Stimulated activated CD8-positive, alpha-beta memory T cell treated with anti-CD3 and anti-CD28 coated beads, Interleukin-12 subunit alpha, Interleukin-12 subunit beta, amount 100 ng/mL, for 1 hour (primary cell): ENCODE measurements around the gene TAL2.

Experiments
- DNase-seq: peaks from one replicate; pipeline ENCODE4 v3.0.0-alpha.2; 2020; ENCODE audit warnings: low read depth

The TAL2 gene

DNA sequence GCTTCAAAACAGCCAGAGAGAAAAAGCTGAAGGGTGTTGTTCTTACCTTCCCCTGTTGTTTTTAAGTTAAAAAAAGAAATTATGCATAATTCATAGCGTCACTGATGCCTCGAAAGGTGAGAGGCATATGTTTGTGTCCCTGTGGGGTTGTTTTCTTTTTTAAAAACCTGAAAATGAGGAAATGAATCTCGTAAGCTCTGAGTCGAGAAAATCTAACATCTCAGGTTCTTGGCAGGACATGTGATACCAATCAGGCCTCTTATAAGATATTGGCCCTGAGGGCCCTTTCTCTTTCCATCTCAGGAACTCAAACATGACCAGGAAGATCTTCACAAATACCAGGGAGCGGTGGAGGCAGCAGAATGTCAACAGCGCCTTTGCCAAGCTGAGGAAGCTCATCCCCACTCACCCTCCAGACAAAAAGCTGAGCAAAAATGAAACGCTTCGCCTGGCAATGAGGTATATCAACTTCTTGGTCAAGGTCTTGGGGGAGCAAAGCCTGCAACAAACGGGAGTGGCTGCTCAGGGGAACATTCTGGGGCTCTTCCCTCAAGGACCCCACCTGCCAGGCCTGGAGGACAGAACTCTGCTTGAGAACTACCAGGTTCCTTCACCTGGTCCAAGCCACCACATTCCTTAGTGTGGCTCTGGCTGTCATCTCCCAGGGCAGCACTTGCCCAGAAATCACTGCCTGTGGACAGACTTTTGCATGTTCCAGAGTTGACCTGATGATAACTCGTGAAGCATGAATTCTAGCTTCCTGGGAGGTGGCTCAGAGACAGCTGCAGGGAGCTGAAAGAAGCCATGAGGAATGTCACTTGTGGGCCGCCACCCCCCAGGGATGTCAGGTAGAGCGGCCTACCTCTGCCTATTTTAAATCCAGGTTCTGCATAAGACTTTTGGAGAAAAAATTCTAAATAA lies at the start of gene TAL2:
Gene TAL2 (plus strand): TSS at position 274 of the 921 bp plus-strand sequence. CDS start 40 bp downstream, at position 314.
- no peak for DNase-seq

DNA sequence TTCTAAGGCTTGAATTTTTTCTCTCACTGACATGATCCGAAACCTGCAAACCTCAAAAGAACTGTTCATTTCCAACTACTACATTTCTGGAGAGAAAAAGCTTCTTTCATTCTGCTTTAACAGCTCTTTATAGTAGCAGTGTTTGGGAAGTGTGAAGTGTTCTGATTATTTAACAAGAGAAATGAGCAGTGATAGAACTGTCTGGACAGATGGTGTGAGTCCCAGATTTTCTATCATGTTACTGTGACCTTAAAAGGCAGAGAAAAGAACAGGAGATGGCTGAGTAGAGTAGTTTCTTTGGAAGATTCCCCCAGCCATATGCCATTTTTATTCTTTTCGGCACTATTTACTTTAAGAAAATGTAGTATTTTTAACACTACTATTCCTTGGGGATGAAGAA lies 41.3 kb upstream of the TAL2 start:
- DNase-seq = no peak

DNA sequence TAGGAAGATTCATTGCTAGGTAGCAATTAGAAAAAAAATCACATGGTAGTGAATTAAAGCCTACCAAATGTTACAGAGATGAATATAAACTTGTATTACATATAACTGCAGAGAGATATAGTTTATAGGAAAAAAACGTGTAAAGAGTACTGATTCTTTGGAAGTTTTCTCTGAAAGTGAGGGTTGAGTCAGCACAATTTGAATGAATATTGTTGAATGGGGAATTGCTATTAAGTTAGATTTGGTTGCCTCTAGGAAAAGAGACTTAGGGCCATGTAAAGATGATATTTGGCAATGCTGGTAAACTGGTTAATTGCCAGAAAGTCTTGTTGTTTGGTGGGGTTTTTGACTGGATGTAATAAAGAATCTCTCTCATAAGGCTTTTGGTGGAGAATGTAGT lies 37.2 kb upstream of the TAL2 start:
- no peak for DNase-seq

DNA sequence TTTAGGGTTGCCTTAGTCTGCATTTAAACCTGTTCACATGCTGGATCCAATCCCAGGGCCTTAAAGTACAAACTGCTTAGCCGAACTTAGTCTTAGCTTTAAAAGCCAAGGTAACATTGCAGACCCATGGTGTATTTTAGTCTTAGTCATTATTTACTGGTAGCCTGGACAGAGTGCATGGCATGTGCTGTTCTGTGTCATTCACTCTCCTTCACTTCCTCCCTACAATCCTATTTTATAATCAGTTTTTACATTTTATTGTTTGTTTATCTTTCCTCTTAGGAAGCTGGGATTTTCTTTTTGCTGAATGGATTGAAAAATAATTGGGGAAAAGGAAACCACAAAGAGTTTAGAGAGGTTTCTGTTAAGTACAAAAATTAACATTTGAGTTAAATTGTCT lies 29.4 kb upstream of the TAL2 start:
- no peak for DNase-seq

DNA sequence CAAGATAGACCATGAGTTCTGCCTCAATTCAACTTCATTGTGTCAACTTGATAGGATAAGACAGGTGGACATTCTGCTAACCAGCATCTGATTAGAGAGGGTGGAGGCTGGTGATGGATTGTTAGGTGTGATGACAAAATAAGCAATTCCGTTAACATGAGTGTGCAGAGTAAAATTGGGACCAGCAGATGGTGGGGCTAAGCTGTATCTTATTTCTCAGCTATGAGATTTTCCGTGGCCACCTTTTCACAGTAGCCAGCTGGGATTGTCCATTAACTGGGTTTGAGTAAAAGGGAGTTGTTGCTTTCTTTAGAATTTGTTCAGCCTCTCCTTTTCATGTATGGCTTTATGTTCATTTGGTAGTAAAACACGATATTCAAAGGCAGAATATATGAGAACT lies 28.8 kb upstream of the TAL2 start:
- no peak for DNase-seq

DNA sequence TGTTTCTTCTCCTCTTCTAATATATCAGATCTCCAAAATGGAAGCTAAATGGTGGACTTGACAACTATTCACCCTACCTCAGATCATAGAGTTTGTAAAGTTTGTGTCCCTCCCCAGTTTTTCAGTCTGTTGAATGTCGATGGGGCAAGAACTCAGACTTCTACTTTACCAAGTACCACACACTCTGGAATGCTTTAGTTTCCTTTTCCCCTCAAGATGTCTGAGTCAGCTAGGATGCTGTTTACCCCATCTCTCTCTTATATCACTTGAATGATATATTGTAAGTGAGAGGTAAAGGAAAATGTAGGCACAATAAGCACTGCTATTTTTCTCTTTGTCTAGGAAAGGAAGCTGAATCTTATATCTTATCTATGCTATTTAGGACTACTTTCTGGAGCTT lies 25.9 kb upstream of the TAL2 start:
- no peak for DNase-seq

DNA sequence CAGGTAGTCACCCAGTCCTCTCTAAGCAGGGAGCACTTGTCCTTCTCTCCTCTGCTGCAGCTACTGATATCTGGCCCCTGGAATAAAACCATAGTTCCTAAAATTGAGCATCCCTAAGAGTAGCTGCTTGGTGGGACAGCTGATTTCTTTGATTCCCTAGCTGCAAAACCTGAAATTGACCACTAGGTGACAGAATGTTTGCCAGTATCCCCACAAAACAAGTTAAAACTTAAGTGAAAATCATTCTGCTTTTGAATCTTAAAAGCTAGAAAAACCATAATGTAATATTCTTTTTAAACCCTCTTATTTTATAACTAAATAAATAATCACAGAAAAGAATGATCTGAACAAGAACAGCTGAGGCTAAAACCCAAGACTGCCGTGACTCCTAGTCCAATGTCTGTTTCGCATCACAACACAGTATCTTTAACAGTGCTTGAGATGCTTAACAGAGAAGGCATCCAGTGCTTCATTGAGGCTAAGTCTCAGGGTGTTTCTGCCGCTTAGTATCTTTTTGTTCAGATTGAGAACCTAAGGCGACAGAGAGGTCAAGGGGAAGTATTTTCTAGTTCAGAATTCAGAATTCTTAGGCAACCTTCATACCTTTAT lies 24.4 kb upstream of the TAL2 start:
- DNase-seq = no peak

DNA sequence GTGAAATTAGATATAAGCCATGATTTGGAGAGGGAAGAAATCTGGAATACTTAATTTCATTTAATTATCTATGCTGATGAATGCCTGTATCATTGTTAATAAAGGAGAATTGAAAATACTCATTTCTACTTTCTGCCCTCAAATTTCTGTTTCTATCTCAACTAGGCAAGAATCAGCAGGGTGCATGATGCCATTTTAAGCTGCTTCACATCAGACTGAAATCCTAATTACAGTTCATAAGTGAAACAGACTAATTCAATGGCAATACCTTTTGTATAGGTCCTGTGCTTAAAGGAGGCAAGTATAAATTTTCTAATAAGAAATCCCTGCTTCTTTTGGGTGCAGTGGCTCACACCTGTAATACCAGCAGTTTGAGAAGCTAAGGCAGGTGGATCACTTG lies 22.3 kb upstream of the TAL2 start:
- DNase-seq = no peak

DNA sequence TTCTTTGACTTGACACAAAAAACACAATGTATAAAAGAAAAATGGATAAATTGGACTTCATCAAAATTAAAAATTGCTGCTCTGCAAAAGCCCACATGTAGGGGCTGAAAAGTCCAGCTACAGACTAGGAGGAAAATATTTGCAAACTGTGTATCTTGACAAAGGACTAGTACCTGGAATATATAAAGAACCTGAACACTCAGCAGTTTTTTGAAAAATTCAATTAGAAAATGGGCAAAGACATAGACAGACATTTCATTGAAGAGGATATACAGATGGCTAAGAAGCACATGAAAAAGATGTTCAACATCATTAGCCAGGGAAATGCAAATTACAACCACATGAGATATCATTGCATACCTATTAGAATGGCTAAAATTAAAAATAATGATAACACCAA lies 18.5 kb upstream of the TAL2 start:
- DNase-seq = no peak

DNA sequence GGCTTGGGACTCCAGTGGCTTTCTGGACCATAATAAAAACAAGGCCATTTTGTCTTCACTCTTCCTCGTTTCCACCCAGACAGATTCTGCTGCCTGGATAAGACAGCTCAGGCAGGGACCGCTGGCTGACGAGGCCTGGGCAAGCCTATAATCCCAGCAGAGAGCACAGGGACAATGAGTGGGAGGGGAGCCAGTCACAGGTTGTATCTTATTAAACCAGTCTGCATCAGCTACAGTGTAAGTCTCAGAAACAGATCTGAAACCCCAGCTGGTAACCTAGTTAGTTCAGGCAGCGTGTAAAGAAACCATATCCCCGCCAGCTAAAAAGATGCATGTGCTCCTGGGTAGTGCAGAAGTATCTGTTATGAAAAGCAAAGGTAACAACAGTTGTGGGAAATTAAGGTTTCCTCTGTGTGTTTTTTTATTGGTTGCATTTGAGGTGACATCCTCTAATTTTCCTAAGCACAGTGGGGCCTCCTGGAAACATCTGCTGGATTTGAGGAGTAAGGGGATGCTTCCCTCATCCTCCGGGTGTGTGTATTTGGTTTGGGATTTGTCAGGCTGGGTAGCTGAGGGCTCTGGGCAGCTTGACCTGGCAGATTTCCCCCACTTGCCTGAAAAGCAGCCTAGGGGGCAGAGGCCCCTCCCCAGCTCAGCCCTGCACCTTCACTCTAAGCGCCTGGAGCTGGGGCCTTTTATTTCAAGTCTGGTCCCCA lies 15.2 kb upstream of the TAL2 start:
- DNase-seq = no peak

DNA sequence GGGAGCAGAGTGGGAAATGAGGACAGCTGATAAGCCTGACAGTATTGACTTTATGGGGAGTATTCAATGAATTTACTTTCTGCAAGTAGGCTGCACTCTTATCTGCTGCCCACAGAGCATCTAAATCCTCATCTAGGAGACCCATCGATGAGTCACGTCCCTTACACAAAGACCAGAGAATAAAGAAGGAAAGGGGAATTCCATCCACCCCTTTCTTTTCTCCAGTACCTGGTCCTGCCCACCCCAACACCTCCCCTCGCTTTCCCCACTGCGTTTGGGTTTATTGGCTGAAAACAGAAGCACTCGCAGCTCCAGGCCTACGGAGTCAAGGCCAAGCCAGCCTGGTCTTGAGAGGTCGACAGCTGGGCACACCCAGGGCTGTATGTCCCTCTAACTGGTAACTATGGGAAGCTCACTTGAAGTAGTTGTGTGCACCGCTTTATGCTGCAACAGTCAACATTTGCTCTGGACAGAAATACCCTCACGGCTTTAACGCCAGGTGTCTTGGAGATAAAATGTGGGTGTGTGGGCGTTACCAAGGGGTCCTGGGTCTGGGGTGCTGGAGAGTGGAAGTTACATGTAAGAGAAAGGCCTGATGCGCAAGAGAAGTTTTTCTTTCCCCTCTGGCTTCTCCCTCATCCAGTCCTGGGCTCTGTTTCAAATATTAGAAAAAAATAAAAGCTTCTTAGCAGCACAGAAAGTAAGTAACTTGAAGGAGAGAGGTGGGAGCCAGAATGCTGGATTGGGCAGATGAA lies 14.5 kb upstream of the TAL2 start:
- no peak for DNase-seq

DNA sequence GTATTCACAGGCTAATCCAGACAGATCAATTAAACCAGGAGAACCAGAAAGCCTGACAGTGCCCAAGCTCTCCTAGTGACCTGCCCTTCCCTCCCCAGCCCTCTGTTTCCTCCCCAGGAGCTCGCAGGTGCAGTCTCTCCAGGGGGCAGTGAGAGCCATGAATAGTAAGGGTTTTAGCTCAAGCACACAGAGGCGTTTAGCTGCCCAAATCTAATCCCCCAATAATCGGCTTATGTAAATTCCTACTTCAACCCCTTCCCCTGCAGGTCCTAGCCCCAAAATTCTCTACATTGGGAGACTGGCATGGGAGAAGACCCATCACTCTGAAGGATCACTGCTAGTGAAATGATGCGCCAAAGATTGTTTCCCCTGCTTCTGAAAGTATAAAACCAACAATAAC lies 10.5 kb upstream of the TAL2 start:
- DNase-seq = no peak

DNA sequence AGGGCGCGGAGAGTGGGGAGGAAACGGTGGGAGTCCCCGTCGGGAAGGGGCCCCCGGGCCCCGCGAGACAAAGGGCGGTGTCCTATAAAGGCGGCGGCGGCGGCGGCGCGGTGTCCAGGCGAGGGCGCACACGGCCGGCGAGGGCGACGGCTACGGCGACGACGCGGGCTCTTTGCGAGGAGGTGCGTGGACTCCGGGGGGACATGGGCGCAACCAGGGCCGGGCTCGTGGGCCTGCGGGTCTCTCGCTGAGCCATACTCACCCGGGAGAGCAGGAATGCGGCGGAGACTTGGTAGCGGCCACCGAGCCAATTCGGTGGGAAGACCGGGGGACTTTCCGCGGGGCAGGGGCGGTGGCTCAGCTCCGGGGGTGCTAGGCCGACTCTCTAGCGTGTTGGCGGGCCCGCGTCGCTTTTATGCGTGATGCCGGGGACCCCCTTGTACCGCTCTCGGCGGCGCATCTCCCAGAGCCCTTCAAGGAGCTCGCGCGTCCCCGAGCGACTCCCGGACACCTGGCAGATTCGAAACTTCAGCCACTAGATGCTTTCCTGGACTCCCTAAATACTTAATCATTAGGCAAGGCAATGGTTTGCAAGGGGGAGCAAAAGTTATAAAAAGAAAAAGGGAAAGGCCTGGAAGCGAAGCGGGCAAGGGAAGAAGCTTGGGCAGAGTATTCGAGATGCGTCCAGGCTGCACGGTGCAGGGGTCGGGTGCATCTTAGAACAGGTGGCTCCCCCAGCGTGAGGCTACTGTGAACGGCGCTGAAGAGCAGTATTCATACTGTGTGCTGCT lies 5.9 kb upstream of the TAL2 start:
- no peak for DNase-seq

DNA sequence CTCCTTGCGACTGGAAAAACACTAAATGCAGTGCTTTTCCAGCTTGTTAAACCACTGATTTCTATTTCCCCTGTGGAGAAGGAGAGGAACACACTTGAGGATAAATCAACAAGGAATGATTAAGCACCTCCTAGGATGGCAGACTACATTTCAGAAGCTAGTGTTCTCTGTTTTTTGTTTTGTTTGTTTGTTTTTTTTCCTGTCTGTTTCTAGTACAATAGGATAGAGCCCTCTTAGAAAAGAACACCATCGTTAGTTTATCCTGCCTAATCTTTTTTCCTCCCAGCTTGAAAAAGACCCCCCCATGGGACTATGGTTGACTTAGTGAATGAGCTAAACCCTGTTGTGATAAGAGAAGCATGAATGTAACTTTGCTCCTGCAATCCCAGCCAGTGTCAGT lies 3.9 kb upstream of the TAL2 start:
- DNase-seq = no peak

DNA sequence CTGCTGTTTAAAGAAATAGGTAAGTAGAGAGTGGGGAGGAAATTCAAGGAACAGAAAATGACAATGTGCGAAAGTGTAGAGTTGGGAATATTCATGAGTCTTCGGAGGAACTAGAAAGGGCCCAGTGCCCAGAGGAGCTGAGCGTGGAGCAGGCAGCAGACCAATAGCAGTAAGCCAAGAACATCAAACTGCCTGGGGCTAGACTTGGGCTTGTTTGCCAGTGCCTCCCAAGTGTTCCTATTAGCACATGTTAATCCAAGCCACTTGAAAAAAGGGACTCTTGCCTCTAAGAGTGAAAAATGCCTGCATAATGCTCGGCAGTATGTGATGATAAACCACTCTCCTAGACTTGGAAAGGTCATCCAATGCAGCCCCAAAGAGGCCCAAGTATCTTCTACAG lies 1.2 kb upstream of the TAL2 start:
- no peak for DNase-seq

DNA sequence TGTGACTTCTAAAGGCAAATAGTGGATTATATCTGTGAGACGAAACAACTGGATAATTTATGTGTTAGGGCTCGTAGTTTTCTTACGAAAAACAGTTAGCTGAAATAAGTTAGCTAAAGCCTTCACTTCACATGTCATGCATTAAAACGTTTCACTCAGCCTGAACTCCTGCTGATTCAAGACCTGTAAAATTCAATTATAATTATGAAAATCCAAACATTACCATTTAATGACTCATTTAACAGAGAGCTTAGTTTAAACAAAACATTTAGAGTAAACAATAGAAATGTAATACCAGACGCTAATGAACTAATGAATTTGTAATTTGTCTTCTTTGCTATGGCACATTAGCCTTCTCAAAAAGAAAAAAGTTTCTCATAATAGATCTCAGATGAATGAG lies 1.7 kb downstream of the TAL2 start:
- no peak for DNase-seq

DNA sequence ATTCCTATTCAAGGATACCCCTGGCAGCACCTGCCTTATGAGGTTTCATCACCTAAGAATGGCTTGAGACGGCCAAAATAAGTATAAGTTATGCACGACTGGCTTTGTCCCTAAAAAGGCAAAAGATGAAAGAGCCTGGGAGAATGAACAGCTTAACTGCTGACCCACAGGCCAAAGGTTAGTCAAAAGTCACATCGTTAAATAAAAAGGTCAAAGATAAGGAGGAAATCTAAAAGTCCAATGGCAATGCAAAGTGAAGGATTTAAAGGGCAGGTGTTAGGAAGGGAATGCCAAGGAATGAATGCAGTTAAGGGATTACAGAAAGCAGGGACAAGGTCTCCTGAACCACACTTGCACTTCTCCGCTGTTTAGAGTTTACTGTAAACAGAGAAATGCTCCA lies 5.6 kb downstream of the TAL2 start:
- DNase-seq = no peak

DNA sequence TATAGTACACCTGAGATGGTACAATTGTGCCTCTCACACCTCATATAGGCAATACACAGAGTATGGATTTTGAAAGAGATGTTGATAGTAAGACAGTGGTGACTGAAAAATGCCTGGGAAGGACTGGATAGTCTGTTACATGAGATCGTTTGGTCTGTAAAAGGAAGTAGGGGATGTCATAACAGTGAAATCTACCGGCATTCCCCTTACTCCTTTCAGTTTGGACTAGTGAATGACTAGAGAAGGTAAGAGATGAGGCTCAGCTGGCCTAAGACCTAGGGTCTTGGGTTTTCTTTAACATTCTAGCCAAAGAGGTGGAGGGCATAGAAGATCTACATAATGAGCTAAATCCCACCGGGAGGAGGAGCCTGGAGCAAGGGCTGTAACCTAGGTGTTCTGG lies 8.1 kb downstream of the TAL2 start:
- no peak for DNase-seq

DNA sequence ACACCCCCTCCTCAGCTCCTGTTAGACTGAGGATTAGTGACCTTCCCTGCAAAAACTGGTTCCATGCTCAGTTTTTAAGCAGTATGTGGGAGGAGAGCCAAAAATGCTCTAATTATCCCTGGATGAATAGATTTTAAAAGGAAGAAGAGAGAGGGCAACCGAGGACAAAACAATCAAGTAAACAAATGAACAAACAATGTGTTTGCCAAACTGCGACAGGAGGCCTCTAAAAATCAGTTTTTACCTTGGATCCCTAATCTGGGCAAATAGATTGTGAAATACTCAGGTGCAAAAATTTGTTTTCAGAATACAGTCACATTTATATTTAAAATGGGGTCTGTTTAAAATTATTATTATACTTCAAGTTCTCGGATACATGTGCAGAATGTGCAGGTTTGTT lies 8.5 kb downstream of the TAL2 start:
- no peak for DNase-seq

DNA sequence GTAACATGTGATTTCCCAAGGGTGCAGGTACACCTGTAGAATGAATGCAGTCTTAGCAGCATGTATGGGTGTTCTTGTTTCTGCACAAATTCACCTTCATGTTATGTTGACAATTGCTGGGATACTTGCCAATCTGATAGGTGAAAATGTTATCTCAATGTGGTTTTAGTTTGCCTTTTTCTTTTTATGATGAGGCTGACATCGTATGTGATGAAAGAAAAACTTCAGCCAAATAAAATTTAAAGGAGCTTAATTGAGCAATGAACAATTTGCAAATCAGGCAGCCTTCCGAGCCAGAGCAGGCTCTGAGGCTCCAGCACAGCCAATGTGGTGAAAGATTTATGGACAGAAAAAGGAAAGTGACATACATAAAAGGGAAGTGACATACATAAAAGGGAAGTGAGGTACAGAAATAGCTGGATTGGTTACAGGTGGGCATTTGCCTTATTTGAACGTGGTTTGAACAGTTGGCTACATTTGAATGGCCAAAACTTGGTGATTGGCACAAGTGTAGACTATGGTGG lies 10.5 kb downstream of the TAL2 start:
- no peak for DNase-seq

DNA sequence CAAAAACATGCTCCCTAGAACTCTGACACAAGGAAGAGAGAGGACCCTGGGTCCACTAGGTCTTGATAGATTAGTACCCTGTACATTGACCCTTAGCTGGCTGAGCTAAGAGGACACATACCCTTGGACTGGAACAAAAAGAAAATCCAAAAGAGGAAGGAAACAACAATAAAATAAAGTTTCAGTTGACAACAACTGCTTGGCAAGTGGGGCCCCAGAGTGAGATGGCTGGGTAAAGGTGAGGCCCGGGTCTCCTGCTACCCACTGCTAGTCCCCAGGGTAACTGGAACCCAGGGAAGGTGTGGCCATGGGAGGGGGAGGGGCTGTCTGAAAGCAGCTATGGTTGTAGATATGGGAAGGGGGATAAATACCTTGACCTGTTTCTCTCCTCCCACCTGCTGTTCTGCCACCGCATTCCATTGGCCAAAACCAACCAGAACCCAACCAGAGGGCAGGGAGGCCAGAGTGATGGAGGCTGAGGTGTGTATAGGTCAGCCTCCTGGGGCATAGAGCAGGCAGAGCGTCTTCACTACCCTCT lies 11.7 kb downstream of the TAL2 start:
- DNase-seq = no peak
